Liver (tissue), 3 donors: ENCODE data around the gene IFNLR1.

Experiments used
- ATF3 ChIP-seq: IDR thresholded peaks from 2 replicates; pipeline ENCODE4 v1.6.1; 2016; ENCODE audit warnings: antibody characterized with exemption
- CTCF ChIP-seq: fragments of 150-350 bp; IDR thresholded peaks from 2 replicates; pipeline ENCODE4 v1.5.1; 2017; ENCODE audit warnings: improper control_type of control experiment, low read depth, low read length; ENCODE audit not compliant: missing input control
- EGR1 ChIP-seq, 2 donors: IDR thresholded peaks; 2 replicates each; pipeline ENCODE4 v1.6.1; 2016 to 2018; ENCODE audit warnings: antibody characterized with exemption in 2 of 2, low read depth in 2 of 2
- GABPA ChIP-seq, 2 donors: IDR thresholded peaks in 1 of 2; conservative IDR thresholded peaks in 1 of 2; 2 replicates each; pipeline ENCODE4 v1.6.1; 2016; ENCODE audit warnings: antibody characterized with exemption in 2 of 2, mild to moderate bottlenecking in 1 of 2, moderate library complexity in 1 of 2
- HNF4A ChIP-seq, 2 donors: conservative IDR thresholded peaks; 2 replicates each; pipeline ENCODE4 v1.6.1; 2016; ENCODE audit warnings: antibody characterized with exemption in 2 of 2, mild to moderate bottlenecking in 2 of 2
- HNF4G ChIP-seq: IDR thresholded peaks from 2 replicates; pipeline ENCODE4 v1.6.1; 2016; ENCODE audit warnings: antibody characterized with exemption
- MAX ChIP-seq: IDR thresholded peaks from 2 replicates; pipeline ENCODE4 v1.6.1; 2016; ENCODE audit warnings: antibody characterized with exemption
- NR2F2 ChIP-seq: IDR thresholded peaks from 2 replicates; pipeline ENCODE4 v1.6.1; 2016; ENCODE audit warnings: antibody characterized with exemption
- RAD21 ChIP-seq, 2 donors: IDR thresholded peaks; 2 replicates each; pipeline ENCODE4 v1.6.1; 2016; ENCODE audit warnings: antibody characterized with exemption in 2 of 2, mild to moderate bottlenecking in 2 of 2
- REST ChIP-seq: IDR thresholded peaks from 2 replicates; pipeline ENCODE4 v1.6.1; 2016; ENCODE audit warnings: antibody characterized with exemption, mild to moderate bottlenecking
- SP1 ChIP-seq: IDR thresholded peaks from 2 replicates; pipeline ENCODE4 v1.6.1; 2018; ENCODE audit warnings: antibody characterized with exemption, mild to moderate bottlenecking
- TAF1 ChIP-seq: conservative IDR thresholded peaks from 2 replicates; pipeline ENCODE4 v1.6.1; 2016; ENCODE audit warnings: antibody characterized with exemption, mild to moderate bottlenecking
- YY1 ChIP-seq: IDR thresholded peaks from 2 replicates; pipeline ENCODE4 v1.6.1; 2016; ENCODE audit warnings: antibody characterized with exemption, mild to moderate bottlenecking
- ZBTB33 ChIP-seq: IDR thresholded peaks from 2 replicates; pipeline ENCODE4 v1.6.1; 2016; ENCODE audit warnings: antibody characterized with exemption
- donor health status: healthy.
- donor health status: healthy.

- TF ChIP-seq CTCF (no peak), ATF3 (no peak), MAX (no peak), GABPA (IDR thresholded peaks at IDR 0.05 in 1 of 2, conservative IDR thresholded peaks at IDR 0.05 in 1 of 2) (no peak), REST (no peak), HNF4G (no peak), YY1 (no peak), HNF4A (conservative IDR thresholded peaks at IDR 0.05) (no peak), TAF1 (no peak), RAD21 (IDR thresholded peaks at IDR 0.05) (no peak), EGR1 (IDR thresholded peaks at IDR 0.05; ENCODE audit: low read depth in 2 of 2) (no peak), ZBTB33 (no peak), NR2F2 (no peak), SP1 (no peak)
Measured at GRCh38 chr1:24228311-24228710, 41.2 kb upstream of the IFNLR1 start.
